OCI-LY3 (cell line): Measurements from ENCODE around the gene KCTD21.

Experiments used
- H2AFZ ChIP-seq: fragments of 200-600, 300-600 bp; shearing (Covaris generic); 2 replicates; pipeline ENCODE4 v1.6.0; 2014; ENCODE audit warnings: antibody characterized with exemption, low read depth, low read length
- H3K27ac ChIP-seq: fragments of 200-600, 300-600 bp; sonication (generic); 2 replicates; pipeline ENCODE4 v1.5.1; 2014; ENCODE audit warnings: mild to moderate bottlenecking, low read length, moderate library complexity, mixed read lengths
- H3K27me3 ChIP-seq: fragments of 200-600, 300-600 bp; sonication (generic); 2 replicates; pipeline ENCODE4 v1.6.1; 2014; ENCODE audit warnings: low read depth, low read length, mixed read lengths
- H3K36me3 ChIP-seq: fragments of 200-600, 300-600 bp; sonication (generic); replicated peaks from 2 replicates; pipeline ENCODE3; 2014; ENCODE audit warnings: low read depth, low read length, mixed read lengths
- H3K4me1 ChIP-seq: fragments of 300-600, 200-600 bp; sonication (generic); 2 replicates; pipeline ENCODE4 v1.6.1; 2014; ENCODE audit warnings: low read length, mixed read lengths
- H3K4me2 ChIP-seq: fragments of 200-600, 300-600 bp; sonication (generic); 2 replicates; pipeline ENCODE4 v1.6.1; 2014; ENCODE audit warnings: low read length, mixed read lengths
- H3K4me3 ChIP-seq: fragments of 300-600, 200-600 bp; sonication (generic); 2 replicates; pipeline ENCODE4 v1.5.1; 2014; ENCODE audit warnings: antibody characterized with exemption, mild to moderate bottlenecking, low read length, moderate library complexity
- H3K79me2 ChIP-seq: fragments of 300-600, 200-600 bp; shearing (Covaris generic); 2 replicates; pipeline ENCODE4 v1.6.1; 2014; ENCODE audit warnings: mild to moderate bottlenecking, low read length, mixed read lengths
- H3K9ac ChIP-seq: fragments of 300-600, 200-600 bp; shearing (Covaris generic); 2 replicates; pipeline ENCODE4 v1.6.0; 2014; ENCODE audit warnings: mild to moderate bottlenecking, low read length, moderate library complexity
- H3K9me3 ChIP-seq: fragments of 200-600, 300-600 bp; shearing (Covaris generic); 2 replicates; pipeline ENCODE4 v1.6.1; 2014; ENCODE audit warnings: low read length, mixed read lengths; ENCODE audit not compliant: insufficient read depth
- H4K20me1 ChIP-seq: fragments of 200-600, 300-600 bp; sonication (generic); 2 replicates; pipeline ENCODE4 v1.6.1; 2016; ENCODE audit warnings: low read length, mixed read lengths; ENCODE audit not compliant: insufficient read depth
- CTCF ChIP-seq: fragments of 200-600, 300-600 bp; sonication (generic); IDR thresholded peaks from 2 replicates; pipeline ENCODE4 v1.5.1; 2014; ENCODE audit warnings: antibody characterized with exemption, low read length, low read depth
- EZH2phosphoT487 ChIP-seq: fragments of 200-600 bp; shearing (Covaris generic); IDR thresholded peaks from 2 replicates; pipeline ENCODE4 v1.6.1; 2018; ENCODE audit warnings: antibody characterized with exemption, mixed run types, low read depth

Gene KCTD21

GRCh38 chr11:78219493-78220217 lies 31.2 kb upstream of the KCTD21 start:
- no peaks in the 10 kb centered on the region for H3K79me2 ChIP-seq
- no peak overlapping the region for H3K4me3 ChIP-seq
- no peak overlapping the region for H2AFZ ChIP-seq
- H4K20me1 ChIP-seq = no peaks in the 10 kb centered on the region
- peaks cover 8% of the 10 kb centered on the region for H3K36me3 ChIP-seq
- no peak overlapping the region for H3K27ac ChIP-seq
- no peaks in the 10 kb centered on the region for H3K9me3 ChIP-seq
- H3K4me2 ChIP-seq = no peak overlapping the region
- no peak overlapping the region for H3K9ac ChIP-seq
- peaks cover 20% of the 10 kb centered on the region for H3K4me1 ChIP-seq
- H3K27me3 ChIP-seq = no peaks in the 10 kb centered on the region
- no peak for TF ChIP-seq EZH2phosphoT487
- no peak for TF ChIP-seq CTCF

GRCh38 chr11:78218707-78219492 lies 30.5 kb upstream of the KCTD21 start:
- H3K4me3 ChIP-seq = no peak overlapping the region
- H3K4me2 ChIP-seq = no peak overlapping the region
- peaks cover 13% of the 10 kb centered on the region for H3K4me1 ChIP-seq
- peaks cover 8% of the 10 kb centered on the region for H3K36me3 ChIP-seq
- H3K9ac ChIP-seq = no peak overlapping the region
- no peak overlapping the region for H3K27ac ChIP-seq
- H3K9me3 ChIP-seq = no peaks in the 10 kb centered on the region
- no peaks in the 10 kb centered on the region for H4K20me1 ChIP-seq
- H2AFZ ChIP-seq = no peak overlapping the region
- H3K27me3 ChIP-seq = no peaks in the 10 kb centered on the region
- no peak for TF ChIP-seq EZH2phosphoT487
- no peak for TF ChIP-seq CTCF
- H3K79me2 ChIP-seq = no peaks in the 10 kb centered on the region

GRCh38 chr11:78217650-78218541 lies 29.5 kb upstream of the KCTD21 start:
- Histone ChIP-seq H3K27ac (no peak overlapping the region), H3K9me3 (no peaks in the 10 kb centered on the region), H2AFZ (no peak overlapping the region), H3K79me2 (no peaks in the 10 kb centered on the region), H3K36me3 (peaks cover 8% of the 10 kb centered on the region), H3K27me3 (no peaks in the 10 kb centered on the region), H4K20me1 (no peaks in the 10 kb centered on the region), H3K4me2 (no peak overlapping the region), H3K4me3 (no peak overlapping the region), H3K9ac (no peak overlapping the region), H3K4me1 (peaks cover 3% of the 10 kb centered on the region)
- TF ChIP-seq CTCF (no peak), EZH2phosphoT487 (no peak)
